ENCODE results near the gene MCFD2. TPM values are rescaled to one million over a fixed set of nuclear protein-coding genes. Genes with fewer than 3 reads are reported as not detected.

The MCFD2 gene
- total RNA-seq, 2 experiments from 2014 or later: 38.6 to 46.8 TPM

DNA sequence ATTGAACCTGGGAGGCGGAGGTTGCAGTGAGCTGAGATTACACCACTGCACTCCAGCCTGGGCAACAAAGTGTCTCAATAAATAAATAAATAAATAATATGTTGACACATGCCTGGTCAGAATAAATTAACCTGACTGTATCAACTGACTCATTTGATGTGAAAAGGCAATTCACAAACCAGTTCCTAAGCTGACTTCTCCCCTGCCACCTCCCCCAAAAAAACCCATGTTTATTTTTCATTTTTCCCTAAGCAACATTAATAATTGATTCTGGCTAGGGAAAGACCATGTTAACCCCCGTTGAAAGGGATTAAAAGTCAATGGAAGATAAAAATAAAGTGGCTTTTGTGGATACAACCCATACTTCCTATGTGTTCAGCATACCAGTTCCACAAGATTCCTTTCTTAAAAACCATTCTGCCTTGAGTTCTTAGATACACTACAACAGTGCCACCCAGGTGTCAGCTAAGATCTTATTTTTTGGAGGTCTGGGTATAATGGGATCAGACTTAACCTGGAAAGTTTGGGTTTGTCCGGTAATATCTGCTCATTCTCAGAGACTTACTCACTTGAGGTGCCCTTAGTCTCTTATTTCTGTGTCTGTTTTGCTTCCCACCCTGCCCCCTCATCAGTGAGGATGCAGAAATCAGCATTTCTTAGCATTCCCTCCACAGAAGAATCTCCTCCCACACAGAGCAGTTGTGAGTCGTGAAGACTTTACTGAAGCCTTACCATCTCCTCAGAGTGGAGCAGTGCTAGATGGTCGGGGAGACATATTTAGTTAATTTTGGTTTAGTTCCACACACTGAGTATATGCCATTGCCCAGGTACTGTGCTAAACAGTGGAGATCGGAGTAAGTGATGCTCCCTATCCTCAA is 10.1 kb upstream of the MCFD2 start:
- no peaks in the 10 kb centered on the region for H3K27me3 Mint-ChIP-seq
- H3K27ac Mint-ChIP-seq: no peak overlapping the region
- H3K36me3 Mint-ChIP-seq: peaks cover 16% of the 10 kb centered on the region
- DNase-seq (no peak), ATAC-seq (ENCODE audit: low read depth) (no peak)
- H3K4me1 Mint-ChIP-seq: peaks cover 22% of the 10 kb centered on the region
- H3K9me3 Mint-ChIP-seq: peaks cover 9% of the 10 kb centered on the region
- POLR2A ChIA-PET: no interaction called here
- H3K4me3 Mint-ChIP-seq: no peak overlapping the region

DNA sequence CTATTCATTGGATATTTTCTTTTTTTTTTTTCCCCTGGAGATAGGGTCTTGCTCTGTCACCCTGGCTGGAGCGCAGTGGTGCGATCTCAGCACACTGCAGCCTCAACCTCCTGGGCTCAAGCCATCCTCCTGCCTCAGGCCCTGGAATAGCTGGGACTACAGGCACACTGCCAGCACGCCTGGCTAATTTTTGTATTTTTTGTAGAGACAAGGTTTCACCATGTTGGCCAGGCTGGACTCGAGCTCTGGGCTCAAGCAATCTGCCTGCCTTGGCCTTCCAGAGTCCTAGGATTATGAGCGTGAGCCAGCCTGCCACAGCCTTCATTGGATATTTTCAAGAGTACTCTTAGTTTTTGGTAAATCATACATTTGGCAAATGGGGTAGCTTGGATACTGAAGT is 9.0 kb upstream of the MCFD2 start:
- Mint-ChIP-seq H3K4me1 (peaks cover 23% of the 10 kb centered on the region), H3K36me3 (peaks cover 16% of the 10 kb centered on the region), H3K27me3 (no peaks in the 10 kb centered on the region), H3K9me3 (peaks cover 9% of the 10 kb centered on the region), H3K27ac (no peak overlapping the region), H3K4me3 (no peak overlapping the region)
- POLR2A ChIA-PET: interaction anchor here (0.6 kb wide), 1 partner anchor 516 kb away, joined by 5 read pairs; no protein-coding TSS in a partner anchor
- DNase-seq (no peak), ATAC-seq (ENCODE audit: low read depth) (no peak)

DNA sequence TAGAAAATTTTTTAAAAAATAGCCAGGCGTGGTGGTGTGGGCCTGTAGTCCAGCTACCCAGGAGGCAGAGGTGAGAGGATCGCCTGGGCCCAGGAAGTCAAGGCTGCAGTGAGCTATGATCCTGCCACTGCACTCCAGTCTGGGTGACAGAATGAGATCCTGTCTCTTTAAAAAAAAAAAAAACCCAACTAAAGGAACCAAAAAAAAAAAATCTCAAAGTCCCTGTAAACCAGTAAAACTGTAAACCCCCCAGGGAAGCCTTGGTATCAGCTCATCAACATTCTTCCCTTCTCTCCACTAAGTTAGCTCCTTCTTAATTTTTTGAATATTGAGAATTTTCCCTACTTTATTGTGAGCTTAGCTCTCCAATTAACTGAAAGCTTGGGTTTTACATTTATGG is 8.4 kb upstream of the MCFD2 start:
- peaks cover 16% of the 10 kb centered on the region for H3K36me3 Mint-ChIP-seq
- no peak overlapping the region for H3K27ac Mint-ChIP-seq
- no peak for DNase-seq
- H3K27me3 Mint-ChIP-seq: no peaks in the 10 kb centered on the region
- POLR2A ChIA-PET: interaction anchor here (0.6 to 0.7 kb wide), 3 partner anchors 501 to 829 kb away, joined by 3 to 5 read pairs (median 3); no protein-coding TSS in a partner anchor
- H3K4me1 Mint-ChIP-seq: peaks cover 23% of the 10 kb centered on the region
- peaks cover 9% of the 10 kb centered on the region for H3K9me3 Mint-ChIP-seq
- ATAC-seq (ENCODE audit: low read depth): no peak
- H3K4me3 Mint-ChIP-seq: no peak overlapping the region

DNA sequence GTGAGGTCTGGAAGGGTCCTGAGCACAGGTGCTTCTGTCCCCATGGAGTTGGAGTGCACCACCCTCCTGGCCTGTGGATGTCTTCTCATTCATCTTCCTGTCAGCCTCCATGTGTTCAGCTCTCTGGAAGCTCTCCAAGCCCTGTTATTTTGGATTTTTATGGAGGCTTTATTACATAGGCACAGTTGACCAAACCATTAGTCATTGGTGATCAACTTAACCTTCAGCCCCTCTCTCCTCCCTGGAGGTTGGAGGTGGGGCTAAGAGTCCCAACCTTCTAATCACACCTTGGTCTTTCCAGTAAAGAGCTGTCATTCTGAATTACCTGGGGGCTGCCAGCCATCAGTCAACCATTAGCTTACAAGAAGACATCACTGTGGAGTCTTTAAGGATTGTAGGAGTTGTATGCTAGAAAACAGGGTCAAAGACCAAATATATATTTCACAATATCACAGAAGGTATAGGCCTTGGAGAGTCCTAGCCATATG is 7.5 kb upstream of the MCFD2 start:
- H3K27me3 Mint-ChIP-seq: no peaks in the 10 kb centered on the region
- POLR2A ChIA-PET: interaction anchor here (0.6 kb wide), 1 partner anchor 383 kb away, joined by 5 read pairs; no protein-coding TSS in a partner anchor
- peaks cover 15% of the 10 kb centered on the region for H3K36me3 Mint-ChIP-seq
- no peak overlapping the region for H3K4me3 Mint-ChIP-seq
- no peak for DNase-seq
- peaks cover 26% of the 10 kb centered on the region for H3K4me1 Mint-ChIP-seq
- no peak for ATAC-seq (ENCODE audit: low read depth)
- no peak overlapping the region for H3K27ac Mint-ChIP-seq
- H3K9me3 Mint-ChIP-seq: peaks cover 9% of the 10 kb centered on the region

DNA sequence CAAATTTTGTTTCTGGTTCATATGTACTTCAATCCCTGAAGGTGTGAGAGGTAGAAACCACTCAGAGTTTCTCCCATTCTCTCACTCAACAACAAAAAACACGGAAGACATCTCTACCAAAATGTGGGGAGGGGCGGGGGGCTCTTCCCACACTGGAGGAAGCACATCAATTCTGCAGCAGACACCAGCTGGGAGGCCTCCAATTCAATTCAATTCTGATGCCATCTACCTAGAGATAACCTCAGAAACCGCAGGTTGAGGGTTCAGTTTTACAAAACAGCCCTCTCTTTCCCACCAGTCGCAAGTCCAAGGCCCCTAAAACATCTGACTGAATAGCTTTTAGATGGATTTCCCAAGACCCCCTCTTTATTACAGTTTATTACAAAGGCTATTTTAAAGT is 7.0 kb upstream of the MCFD2 start:
- POLR2A ChIA-PET: interaction anchor here (0.6 kb wide), 1 partner anchor 382 kb away, joined by 5 read pairs; no protein-coding TSS in a partner anchor
- Mint-ChIP-seq H3K9me3 (peaks cover 9% of the 10 kb centered on the region), H3K36me3 (peaks cover 14% of the 10 kb centered on the region), H3K4me3 (no peak overlapping the region), H3K4me1 (peaks cover 30% of the 10 kb centered on the region), H3K27ac (peak overlapping the region; percentile 41), H3K27me3 (no peaks in the 10 kb centered on the region)
- peak; percentile 5 for ATAC-seq (ENCODE audit: low read depth)
- DNase-seq: no peak

DNA sequence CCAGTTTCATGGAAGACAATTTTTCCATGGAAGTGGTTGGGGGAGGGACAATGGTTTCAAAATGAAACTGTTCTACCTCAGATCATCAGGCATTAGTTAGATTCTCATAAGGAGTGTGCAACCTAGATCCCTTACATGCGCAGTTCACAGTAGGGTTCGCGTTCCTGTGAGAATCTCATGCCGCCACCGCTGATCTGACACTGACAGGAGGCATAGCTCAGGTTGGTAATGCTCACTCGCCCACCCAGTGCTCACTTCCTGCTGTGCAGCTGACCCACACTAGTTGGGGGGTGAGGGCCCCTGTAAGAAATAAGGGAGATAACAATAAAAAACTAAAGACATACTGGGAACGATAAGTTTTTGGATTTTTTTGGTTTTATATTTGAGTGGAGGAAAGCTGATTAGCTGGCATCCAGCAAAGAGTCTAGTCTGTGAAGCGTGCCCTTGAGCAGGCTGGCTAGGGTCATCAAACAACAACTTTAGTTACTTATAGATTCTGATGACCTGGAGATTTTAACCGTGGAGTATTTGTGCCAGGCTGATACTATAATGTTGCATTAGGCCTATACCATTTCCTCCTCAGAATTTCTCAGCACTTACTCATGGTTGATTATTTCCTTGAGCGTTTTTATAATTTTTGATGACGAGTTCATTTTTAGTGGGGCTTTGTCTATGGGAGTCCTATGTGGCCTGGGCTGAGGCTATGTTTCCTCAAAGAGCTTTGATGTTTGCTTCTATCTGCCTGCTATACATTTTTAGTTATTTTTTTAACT is 6.3 kb upstream of the MCFD2 start:
- peak overlapping the region; percentile 41 for H3K27ac Mint-ChIP-seq
- peaks cover 10% of the 10 kb centered on the region for H3K36me3 Mint-ChIP-seq
- H3K9me3 Mint-ChIP-seq: peaks cover 7% of the 10 kb centered on the region
- peaks cover 35% of the 10 kb centered on the region for H3K4me1 Mint-ChIP-seq
- ATAC-seq (ENCODE audit: low read depth): peak; percentile 35
- H3K4me3 Mint-ChIP-seq: peak overlapping the region; percentile 18
- no peaks in the 10 kb centered on the region for H3K27me3 Mint-ChIP-seq
- POLR2A ChIA-PET: no interaction called here
- DNase-seq: no peak

DNA sequence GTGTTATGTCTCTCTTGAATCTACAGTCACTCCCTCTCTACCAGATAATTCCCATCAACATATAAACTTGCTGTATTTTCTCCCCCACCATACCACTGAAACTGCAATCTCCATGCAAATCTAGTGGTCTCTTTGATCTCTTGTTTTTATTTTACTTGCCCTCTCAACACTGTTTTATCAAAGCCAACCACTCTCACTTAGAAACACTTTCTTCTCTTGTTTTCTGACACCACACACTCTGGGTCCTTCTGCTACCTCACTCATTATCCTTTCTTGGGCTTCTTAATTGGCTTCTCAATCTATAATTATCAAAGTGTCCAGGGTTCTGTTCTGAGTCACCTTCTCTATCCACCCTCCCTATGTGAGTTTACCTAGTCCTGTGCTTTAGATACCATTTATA is 2.0 kb upstream of the MCFD2 start:
- Mint-ChIP-seq H3K27ac (peak overlapping the region; percentile 13), H3K9me3 (no peaks in the 10 kb centered on the region), H3K27me3 (no peaks in the 10 kb centered on the region), H3K4me1 (peaks cover 46% of the 10 kb centered on the region), H3K36me3 (peaks cover 7% of the 10 kb centered on the region), H3K4me3 (peak overlapping the region; percentile 97)
- no peak for ATAC-seq (ENCODE audit: low read depth)
- no peak for DNase-seq
- POLR2A ChIA-PET: no interaction called here

GRCh38 chr2:46915811-46916630 is 415 bp upstream of the MCFD2 start:
- Mint-ChIP-seq H3K27me3 (no peaks in the 10 kb centered on the region), H3K4me1 (peaks cover 32% of the 10 kb centered on the region), H3K9me3 (no peaks in the 10 kb centered on the region), H3K27ac (peak overlapping the region; percentile 23), H3K36me3 (peaks cover 13% of the 10 kb centered on the region), H3K4me3 (peak overlapping the region; percentile 97)
- POLR2A ChIA-PET: interaction anchor here (1.3 kb wide), 1 partner anchor 13 kb away, joined by 9 read pairs; no protein-coding TSS in a partner anchor
- ATAC-seq (ENCODE audit: low read depth): peak; percentile 88
- DNase-seq: peak; percentile 85

GRCh38 chr2:46914578-46915230 is 902 bp downstream of the MCFD2 start:
- no peaks in the 10 kb centered on the region for H3K9me3 Mint-ChIP-seq

GRCh38 chr2:46913471-46914381 is 1.9 kb downstream of the MCFD2 start:
- DNase-seq: no peak
- ATAC-seq (ENCODE audit: low read depth): no peak
- no peaks in the 10 kb centered on the region for H3K9me3 Mint-ChIP-seq
- POLR2A ChIA-PET: interaction anchor here (0.6 kb wide), 1 partner anchor 18 kb away, joined by 3 read pairs; no protein-coding TSS in a partner anchor
- H3K27me3 Mint-ChIP-seq: no peaks in the 10 kb centered on the region
- H3K4me1 Mint-ChIP-seq: peaks cover 45% of the 10 kb centered on the region
- H3K36me3 Mint-ChIP-seq: peaks cover 21% of the 10 kb centered on the region
- H3K27ac Mint-ChIP-seq: no peak overlapping the region
- H3K4me3 Mint-ChIP-seq: peak overlapping the region; percentile 97

More at GRCh38 chr2:46914578-46915230, 902 bp downstream of the MCFD2 start:
- H3K27ac Mint-ChIP-seq: peak overlapping the region; percentile 78
- H3K36me3 Mint-ChIP-seq: peaks cover 17% of the 10 kb centered on the region
- H3K4me3 Mint-ChIP-seq: peak overlapping the region; percentile 97
- POLR2A ChIA-PET: interaction anchor here (0.5 to 0.6 kb wide), 2 partner anchors 18 to 39 kb away, joined by 3 to 4 read pairs; no protein-coding TSS in a partner anchor
- H3K4me1 Mint-ChIP-seq: peaks cover 36% of the 10 kb centered on the region
- no peaks in the 10 kb centered on the region for H3K27me3 Mint-ChIP-seq
- ATAC-seq (ENCODE audit: low read depth) (no peak), DNase-seq (no peak)

GRCh38 chr2:46909771-46910419 is 5.7 kb downstream of the MCFD2 start:
- DNase-seq (no peak), ATAC-seq (ENCODE audit: low read depth) (peak; percentile 92)
- no peak overlapping the region for H3K4me3 Mint-ChIP-seq
- H3K27ac Mint-ChIP-seq: peak overlapping the region; percentile 2
- no peaks in the 10 kb centered on the region for H3K9me3 Mint-ChIP-seq
- peaks cover 30% of the 10 kb centered on the region for H3K4me1 Mint-ChIP-seq
- peaks cover 42% of the 10 kb centered on the region for H3K36me3 Mint-ChIP-seq
- POLR2A ChIA-PET: interaction anchor here (0.7 kb wide), 1 partner anchor 33 kb away, joined by 3 read pairs; no protein-coding TSS in a partner anchor
- H3K27me3 Mint-ChIP-seq: no peaks in the 10 kb centered on the region

All from activated naive CD8-positive, alpha-beta T cell treated with anti-CD3 and anti-CD28 coated beads, Interleukin-2, amount 10 ng/mL, durations not matched to agents 7 days and 5 days (primary cell).